Globus pallidus (tissue), 1 donor: Measurements from ENCODE around the gene FAM222A.

ENCODE experiments used
- DNase-seq: peaks from one replicate; pipeline ENCODE4 v3.0.0-alpha.2; 2015; ENCODE audit warnings: low spot score

The FAM222A gene

DNA sequence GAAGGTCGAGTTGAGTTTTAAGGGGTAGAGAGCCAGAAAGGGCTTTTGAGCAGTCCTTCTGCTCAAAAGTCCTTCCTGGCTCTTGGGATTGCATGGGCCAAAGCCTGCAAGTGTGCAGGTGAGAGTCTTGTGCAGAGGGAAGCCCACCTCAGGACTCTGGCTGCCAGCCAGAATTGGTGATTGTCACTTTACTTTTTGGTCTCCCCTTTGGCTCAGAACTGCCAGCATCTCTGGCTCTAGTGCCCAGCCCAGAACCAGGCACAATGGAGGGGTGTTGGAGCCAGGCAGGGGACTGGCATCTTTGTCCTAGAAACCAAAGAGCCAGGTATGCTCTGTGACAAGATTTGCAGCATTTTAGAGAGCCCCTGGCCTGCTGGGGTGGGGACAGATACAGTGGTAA is 23.5 kb downstream of the FAM222A start:
- DNase-seq: no peak

DNA sequence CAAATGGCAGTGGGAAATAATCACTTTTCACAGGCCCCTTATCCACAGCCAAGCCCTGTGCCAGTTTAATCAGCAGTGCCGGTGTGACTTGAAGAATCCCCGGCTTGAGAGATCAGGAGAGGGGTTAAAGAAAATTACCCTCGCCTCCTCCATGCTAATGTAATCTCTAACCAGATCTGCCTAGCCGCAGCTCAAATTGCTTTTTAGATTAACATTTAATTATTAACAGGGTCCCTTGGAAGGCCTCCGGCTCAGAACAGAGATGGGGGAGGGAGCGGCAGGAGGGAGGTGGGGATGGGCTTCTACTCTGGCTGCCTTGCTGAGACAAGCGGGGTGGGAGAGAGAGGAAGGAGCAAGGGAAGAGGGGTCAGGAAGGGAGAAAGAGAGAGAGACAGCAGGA is 24.0 kb downstream of the FAM222A start:
- no peak for DNase-seq

DNA sequence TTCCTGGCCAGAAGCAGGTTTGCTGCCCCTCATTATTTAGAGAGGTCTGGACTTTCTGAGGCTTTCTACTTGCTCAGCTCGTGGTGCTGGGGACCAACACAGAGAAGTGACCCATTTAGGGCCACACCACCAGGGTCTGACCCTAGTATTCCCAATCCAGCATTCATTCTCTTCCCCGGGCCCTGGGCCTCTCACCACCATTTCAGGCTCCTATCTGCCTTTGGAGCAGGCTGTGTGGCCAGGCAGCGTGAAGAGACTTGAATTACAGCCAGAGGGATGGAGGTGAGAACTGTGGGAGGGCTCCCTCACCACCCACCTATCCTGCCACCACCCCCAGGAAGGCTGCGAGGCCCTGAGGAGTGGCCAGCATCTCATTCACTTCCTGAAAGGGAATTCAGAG is 24.6 kb downstream of the FAM222A start:
- no peak for DNase-seq

DNA sequence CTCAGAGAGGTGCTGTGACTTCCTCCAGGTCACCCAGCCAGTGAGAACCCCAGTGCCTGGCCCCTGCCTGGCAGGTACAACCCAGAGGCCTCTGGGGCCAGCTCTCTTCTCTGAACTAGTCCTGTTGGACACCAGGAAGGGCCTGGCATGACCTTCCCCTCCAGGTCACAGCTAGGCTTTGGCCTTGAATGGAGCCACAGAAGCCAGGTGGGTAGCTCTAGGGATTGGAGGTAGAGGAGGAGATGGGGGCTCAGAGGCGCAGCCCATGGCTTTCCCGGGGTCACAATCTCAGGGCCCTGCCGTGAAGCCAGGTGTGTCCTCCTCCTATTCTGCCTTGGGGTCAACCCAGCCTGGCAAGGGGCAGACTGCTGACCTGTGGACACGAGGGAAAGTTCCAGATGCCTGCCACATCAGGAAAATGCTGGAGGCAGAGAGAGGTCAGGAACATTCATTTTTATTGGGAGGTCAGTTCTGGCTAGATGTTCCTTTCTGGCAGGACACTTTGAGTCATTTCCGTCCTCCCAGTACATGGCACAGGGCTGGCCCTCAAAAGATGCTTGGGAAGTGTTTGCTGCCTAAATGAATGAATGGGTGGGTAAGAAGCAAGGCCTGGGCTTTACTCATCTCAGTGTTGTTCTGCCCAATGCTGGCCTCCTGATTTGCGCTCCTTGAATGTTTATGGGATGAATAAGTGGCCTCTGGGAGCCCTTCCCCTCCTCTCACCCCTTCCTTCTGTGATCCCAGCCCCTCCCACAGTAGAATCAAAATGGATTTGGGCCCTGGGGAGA is 25.4 kb downstream of the FAM222A start:
- DNase-seq: no peak

DNA sequence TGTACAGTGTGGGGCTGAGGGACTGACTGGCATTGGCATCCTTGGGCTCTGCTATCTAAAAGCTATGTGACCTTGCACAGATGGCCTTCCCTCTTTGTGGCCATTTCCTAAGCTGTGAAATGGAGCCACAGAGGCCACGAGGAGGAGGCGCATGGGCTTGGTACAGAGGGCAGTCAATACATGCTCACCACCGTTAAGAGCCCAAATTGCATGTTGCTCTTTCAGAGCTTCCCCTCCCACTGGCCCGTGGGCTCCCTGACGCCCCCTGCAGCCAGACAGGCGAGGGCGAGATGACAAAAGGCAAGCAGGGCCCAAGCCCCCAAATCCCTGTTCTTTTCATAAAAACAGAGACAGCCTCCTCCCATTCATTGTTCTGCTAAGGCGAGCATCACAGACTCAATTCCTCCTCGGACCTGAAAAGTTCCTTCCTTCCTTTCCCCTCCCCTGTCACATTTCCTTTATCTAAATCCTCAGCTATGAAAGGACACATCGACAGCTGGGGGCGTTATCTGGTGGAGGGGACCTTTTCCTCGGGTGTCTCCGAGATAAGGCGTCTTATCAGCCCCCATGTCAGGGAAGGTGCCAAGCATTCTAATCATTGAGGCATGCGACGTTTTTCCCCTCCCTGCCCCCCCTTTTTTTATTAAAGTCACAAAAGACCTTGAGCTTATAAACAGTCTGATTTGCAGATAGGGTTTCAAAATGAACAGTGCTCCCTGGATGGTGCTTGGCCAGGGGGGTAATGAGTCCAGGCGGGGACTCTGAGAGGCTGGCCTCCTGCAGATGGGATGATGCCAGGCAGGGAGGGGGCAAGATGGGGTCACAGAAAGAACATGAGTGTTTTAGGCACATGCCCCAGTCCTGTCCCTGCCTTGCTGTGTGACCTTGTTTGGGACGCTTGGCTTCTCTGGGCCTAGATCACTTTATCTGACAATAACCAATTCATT is 26.4 kb downstream of the FAM222A start:
- no peak for DNase-seq

DNA sequence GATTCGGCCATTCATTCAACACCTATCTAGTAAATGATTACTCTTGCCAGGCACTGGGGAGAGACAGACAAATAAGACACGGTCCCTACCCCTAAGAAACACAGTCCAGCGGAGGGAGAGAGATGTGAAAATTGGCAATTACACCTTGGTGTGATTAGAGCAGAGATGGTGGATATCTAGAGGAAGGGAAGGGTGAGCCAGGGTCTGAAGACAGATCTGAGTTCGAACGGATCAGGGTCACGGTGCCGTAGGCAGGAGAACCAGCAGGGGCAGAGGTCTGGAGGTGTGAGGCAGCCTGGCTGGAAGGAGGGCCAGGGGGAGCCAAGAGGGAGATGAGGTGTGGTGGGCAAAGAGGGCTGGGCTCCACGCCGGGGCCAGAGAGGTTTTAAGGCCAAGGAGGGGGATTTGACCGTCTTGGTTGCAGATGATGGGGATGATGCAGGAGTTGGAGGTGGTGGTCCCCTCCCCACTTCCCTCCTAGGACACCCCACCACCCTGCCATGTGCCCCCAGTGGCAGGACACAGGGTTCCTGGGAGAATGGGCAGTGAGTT is 27.1 kb downstream of the FAM222A start:
- DNase-seq: no peak

DNA sequence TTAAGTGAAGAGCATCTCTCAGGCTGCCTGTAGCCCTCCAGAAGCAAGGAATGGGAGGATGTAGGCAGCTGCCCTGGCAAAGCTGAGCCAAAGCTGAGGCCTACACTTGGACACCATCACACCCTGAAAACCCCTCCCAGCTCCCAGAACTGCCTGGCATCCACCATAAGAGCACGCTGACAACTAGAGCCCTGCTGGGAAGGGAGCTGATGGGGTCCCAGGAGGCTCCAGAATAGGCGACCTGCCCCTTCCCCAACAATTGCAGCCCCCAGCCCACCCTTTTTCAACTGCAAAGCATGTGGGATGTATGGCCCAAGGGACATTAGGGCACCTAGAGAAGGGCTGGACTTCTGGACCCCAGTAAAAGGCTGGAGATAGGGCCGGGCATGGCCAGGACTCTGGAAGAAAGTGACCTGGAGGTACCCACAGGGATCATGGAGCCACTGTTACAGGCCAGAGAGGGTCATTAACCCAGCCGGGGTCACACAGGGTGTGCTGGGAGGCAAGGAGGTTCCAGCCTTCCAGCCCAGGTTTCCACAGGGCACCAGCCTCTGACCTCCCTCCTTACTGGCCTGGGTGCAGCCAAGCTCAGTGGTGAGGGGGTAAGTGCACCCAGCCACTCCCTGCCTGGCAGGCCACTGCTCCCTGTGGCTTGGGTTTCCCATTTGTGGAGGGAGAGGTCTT is 27.8 kb downstream of the FAM222A start:
- no peak for DNase-seq

DNA sequence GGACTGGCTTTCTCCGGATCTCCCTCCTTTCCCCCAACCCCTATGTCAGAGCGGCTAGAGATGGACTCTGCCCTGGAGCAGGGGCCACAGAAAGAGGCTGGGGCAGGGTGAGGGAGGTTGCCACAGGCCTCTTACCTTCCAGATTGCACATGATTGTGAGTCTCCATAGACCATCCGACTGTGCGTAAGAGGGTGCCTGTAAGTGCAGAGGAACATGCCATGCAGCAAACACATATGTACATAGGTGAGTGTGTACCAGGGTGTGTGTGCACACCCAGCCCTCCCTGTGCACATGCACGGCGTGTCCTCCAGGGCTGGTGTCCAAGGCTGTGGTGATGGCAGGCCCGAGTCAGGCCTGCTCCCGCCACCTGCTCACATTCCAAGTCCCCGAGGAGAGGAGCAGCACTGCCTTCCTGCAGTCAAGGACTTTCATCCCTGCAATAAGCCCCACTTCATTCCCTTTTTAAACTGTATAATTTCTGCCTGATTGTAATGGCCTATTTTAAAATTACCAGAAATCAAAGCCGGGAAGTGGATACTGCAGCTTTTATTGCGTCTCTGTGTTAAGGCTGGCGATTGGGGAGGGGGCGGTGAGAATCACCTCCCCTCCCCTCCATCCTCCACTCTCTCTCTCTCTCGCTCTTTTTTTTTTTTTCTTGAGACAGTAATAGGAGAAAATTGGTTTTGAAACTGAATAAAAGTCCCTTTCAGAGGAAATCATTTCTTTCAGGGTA is 28.5 kb downstream of the FAM222A start:
- DNase-seq: no peak

DNA sequence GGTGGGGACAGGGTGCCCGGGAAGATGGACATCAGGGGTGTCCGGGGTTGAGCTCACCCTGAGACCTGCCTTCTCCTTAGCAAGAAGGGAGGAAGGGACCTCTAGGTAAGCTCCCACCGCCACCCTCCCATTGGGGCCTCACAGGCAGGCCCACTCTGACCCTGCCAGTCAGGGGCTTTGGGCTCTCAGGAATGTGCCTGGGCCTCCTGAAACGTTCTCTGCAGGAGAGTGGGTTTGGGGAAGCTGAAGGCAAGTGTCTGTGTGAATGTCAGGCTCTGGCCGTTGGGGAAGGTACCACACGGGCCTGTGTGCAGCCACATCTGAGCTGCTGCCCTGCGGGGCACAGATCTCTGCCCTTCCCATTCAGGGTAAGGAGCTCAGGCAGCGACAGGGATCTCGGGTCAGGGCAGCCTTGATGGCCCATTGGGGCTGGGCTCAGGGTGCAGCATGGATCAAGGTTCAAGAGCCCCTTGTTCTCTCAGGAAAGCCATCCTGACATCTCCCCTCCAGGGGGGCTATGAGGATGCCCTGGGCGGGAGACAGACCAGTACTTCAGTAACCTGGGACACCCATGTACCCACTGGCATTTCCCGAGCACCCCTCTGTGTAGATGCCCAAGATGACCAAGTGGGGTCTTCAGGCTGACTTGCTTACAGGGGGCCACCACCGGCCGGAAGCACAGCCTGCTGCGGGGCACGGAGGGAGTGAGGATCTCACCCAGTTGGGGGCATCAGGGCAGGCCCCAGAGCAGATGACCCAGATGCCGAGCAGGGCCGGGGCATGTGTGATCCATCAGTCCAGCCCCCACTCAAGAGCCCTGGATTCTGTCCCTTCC is 29.7 kb downstream of the FAM222A start:
- no peak for DNase-seq

DNA sequence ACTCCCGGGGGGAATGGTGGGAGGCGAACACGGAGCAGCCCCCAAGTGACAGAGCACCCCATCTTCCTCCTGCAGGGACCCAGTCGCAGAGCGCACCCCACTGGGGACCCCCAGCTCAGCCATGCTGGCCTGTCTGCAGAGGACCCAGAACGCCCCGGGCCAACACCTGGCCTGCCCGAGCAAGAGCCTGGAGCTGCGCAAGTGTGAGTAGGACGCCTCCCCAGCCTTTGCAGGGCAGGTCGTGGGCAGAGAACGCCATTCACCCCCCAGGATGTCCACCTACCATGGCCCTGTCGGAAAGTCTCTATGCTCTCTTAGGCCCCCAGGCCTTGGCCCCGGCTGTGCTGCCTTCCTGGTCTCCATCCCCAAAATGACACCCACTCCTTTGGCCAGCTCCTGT is 30.4 kb downstream of the FAM222A start:
- DNase-seq: no peak

DNA sequence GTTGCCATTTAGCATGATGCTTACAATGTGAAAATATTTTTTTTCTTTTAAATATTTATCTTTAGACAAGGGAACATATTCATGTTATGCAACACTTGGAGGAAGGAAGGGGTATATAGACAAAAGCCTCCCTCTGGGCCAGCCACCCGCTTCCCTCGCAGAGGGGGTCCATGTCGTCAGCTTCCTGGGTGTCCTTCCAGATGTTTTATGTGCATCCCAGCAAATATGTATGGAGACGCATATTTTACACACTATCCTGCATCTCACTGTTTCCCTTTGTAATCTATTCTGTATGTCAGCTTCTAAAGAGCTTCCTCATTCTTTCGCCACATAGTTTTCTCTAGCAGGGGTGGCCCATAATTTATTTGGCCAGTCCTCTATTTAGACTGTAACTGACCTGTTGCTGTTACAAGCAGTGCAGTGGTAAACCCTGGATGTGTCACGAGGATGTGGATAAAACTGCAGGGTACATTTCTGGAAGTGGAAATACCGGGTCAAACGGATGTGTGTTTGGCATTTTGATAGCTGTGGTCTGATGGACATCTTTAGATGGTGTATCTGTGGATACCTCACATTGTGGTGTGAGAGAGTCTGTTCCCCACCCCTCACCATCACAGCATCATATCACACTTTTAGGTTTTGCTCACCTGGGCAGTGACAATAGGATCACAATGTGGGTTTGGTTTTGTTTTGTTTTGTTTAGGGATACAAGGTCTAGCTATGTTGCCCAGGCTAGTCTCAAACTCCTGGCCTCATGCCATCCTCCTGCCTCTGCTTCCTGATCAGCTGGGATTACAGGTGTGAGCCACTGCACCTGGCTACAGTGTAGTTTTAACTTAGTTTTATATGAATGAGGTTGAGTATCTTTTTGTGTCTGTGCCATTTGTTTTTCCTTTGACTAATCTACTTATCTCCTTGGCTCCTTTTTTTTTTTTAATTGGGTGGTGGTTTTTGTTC is 31.6 kb downstream of the FAM222A start:
- DNase-seq: no peak

DNA sequence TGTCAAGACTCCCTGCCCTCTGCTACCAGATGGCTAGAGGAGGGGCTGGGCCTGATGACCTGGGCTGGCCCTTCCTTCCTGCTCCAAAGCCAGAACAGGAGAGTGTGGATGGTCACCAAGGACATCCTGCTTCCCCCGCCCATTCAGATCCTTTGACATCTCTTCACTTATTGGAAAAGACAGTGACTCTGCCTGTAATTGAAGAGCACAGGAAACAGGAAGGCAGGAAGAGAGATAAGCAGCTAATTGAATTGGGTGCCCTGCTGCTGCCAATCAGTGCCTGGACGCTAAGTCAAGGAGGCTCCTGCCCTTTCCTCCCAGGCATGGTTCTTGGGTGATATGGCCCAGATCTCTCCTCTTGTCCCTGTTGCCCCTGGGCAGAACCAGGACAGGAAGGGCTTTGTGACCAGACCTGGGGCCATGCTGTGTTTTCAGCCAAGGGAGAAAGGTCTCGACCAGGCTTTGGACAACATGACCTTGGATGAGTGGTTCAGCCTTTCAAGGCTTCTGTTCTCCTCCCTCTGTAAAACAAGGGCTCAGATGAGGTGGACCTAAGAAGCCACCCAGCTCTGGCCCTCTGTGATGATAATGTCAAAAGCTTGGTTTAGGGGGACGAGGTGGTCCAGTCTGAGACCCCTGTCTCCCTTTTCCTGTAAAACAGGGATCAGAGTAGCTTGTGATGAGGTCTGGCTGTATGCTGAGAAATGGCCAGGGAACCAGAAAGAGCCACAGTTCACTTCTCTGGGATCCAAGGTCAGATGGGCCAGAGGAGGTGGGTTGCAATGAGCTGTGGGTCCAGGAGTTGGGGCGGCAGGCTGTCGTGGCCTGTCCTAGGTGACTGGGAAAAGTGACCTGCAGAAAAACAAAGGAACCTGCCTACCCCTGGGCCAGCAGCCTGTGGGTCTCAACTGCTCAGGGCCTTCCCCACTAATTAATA is 38.8 kb downstream of the FAM222A start:
- no peak for DNase-seq

DNA sequence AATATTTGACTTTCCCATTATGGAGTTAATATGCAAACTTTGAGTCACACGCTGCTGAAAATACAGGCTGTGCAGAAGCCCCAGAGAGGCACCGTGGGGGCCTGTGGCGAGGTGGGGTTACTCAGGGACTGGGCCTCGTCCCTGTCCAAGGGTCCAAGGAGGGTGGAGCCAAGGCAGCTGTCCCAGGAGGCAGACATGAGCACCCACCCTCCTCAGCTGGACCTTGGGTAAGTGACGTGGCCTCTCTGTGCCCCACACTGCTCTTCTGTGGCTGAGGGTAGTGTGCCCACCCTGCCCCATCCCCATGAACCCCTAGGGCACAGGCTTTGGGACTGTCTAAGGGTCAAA is 39.4 kb downstream of the FAM222A start:
- DNase-seq: no peak

DNA sequence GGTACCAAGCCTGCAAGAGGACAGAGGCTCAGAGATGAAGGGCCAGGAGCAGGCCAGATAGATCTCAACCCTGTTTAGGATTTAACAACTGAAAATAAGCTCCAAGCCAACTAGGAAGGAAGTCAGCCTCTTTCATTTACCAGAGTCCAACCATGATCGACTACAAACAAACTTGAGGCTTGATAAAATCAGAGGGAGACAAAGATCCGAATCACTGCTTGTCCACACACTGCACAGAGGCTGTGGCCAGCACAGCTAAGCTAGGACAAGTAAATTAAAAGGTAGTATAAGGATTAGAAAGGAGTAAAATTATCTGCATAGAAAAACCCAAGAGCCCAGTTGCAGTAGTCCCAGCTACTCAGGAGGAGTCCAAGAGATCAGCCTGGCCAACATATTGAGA is 40.3 kb downstream of the FAM222A start:
- no peak for DNase-seq

DNA sequence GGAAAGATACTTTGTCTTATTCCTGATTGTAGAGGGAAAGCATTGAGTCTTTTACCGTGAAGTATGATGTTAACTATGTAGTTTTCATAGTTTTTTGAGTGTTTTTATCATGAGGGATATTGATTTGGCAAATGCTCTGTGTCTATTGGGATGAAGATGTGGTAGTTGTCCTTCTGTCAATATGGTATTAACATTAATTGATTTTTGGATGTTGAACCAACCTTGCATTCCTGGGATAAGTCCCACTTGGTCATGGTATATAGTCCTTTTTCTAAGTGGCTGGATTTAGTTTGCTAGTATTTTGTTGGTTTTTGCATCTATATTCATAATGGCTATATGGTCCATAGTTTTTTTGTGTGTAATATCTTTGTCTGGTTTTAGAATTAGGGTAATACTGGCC is 42.8 kb downstream of the FAM222A start:
- no peak for DNase-seq

DNA sequence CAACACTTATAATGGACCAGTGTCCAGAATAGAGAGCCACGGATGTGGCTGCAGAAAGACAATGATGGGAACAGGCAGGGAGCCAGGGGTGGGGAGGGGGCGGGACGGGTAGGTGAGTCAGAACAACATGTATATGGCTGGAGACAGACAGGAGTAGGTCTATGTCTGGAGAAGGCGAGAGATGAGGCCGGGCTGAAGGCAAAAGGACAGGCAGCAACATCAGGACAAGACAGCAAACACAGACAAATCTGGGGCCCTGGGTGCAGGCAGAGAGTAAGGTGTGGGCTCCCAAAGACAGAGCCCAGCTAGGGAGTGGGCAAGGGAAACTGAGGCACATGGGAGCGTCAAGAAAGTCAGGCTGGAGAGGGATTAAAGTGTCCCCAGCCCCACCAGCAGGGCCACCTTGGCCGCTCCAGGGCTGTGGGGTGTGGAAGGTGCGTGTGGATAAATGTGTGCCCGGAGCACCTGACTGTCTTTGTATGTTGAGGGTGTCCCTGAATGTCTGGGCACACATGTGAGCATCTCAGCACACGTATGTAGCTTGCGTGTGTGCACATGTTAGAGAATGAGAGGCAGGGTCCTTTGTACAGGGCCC is 44.1 kb downstream of the FAM222A start:
- DNase-seq: no peak

DNA sequence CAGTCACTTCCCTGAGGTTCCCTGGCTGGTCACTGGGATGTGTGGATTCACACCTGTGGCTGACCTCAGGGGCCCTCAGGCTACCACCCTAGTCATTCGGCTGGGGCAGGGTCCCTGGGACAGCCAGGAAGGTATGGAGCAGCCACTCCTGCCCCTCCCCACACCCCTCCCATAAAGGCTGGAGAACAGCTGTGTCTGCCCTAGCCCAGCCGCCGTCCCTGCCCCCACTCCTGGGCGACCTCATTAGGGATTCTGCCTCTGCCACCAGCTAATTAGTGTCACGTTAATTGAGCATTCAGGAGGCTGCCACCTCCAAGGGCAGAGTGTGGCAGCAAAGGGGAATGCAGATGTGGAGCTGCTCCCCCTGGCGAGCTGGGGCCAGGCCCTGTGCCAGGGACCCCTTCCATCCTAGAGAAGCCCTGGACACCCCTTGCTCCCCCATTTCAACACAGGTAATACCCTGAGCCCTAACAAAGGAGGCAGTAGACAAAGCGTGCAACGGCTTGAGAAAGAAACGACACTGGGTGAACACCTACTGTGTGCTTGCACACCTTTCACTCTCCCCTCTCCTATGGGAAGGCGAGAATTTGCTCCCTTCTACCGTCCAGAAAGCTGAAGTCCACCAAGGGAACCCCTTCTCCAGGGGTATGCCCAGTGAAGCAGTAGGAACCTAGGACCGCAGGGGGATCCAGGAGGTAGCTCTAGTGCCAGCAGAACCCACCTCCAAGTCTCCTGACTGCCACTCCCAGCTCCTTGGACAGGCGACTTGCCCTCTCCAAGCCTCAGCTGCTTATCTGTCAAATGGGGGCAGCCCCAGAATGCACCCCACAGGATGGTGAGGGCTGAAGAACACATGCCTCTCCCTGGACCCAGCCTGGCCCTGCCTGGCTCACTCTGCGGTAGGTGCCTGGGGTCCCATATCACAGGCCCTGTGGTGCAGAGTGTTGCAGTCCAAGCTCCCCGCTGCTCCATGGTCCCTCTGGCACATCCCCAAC is 45.1 kb downstream of the FAM222A start:
- DNase-seq: no peak
